Measurements from ENCODE around the gene JUNB.
"Not testable (repeated sequence)": the region's sequence is repeated elsewhere in the genome, so short reads cannot be mapped to it uniquely, and the experiment has no call there.

The JUNB gene

GRCh38 chr19:12793290-12794195 lies 2.3 kb downstream of the JUNB start:
- TF ChIP-seq CTCF (conservative IDR thresholded peaks at IDR 0.05; ENCODE audit: low read depth, low read length): no peak
- peak; percentile 75 for DNase-seq (ENCODE audit: low read depth)
- peak overlapping the region; percentile 76 for H3K4me3 ChIP-seq (ENCODE audit: low read length)

GRCh38 chr19:12794196-12794941 lies 3.1 kb downstream of the JUNB start:
- no peak for DNase-seq (ENCODE audit: low read depth)
- H3K4me3 ChIP-seq (ENCODE audit: low read length): peak overlapping the region; percentile 76
- no peak for TF ChIP-seq CTCF (conservative IDR thresholded peaks at IDR 0.05; ENCODE audit: low read depth, low read length)

GRCh38 chr19:12794971-12795381 lies 3.7 kb downstream of the JUNB start:
- no peak for DNase-seq (ENCODE audit: low read depth)
- no peak for TF ChIP-seq CTCF (conservative IDR thresholded peaks at IDR 0.05; ENCODE audit: low read depth, low read length)
- H3K4me3 ChIP-seq (ENCODE audit: low read length): no peak overlapping the region

GRCh38 chr19:12796146-12797071 lies 5.1 kb downstream of the JUNB start:
- peak; percentile 94 for TF ChIP-seq CTCF (conservative IDR thresholded peaks at IDR 0.05; ENCODE audit: low read depth, low read length)
- DNase-seq (ENCODE audit: low read depth): no peak
- H3K4me3 ChIP-seq (ENCODE audit: low read length): no peak overlapping the region

- DNase-seq (ENCODE audit: low read depth): no peak
- no peak for TF ChIP-seq CTCF (conservative IDR thresholded peaks at IDR 0.05; ENCODE audit: low read depth, low read length)
- H3K4me3 ChIP-seq (ENCODE audit: low read length): no peak overlapping the region
These were observed 5.9 kb downstream of the JUNB start for GRCh38 chr19:12797141-12797587.

- H3K4me3 ChIP-seq (ENCODE audit: low read length); DNase-seq (ENCODE audit: low read depth): not testable (repeated sequence)
These were observed 6.3 kb downstream of the JUNB start for GRCh38 chr19:12797607-12798006.

All from retinal pigment epithelial cell (primary cell).